Hindlimb muscle (tissue), 1 donor: Measurements from ENCODE around the gene UGT2A1. TPM values are rescaled to one million over a fixed set of nuclear protein-coding genes. Genes with fewer than 3 reads are reported as not detected.

Source experiments
- DNase-seq: peaks from one replicate; pipeline ENCODE4 v3.0.0-alpha.2; 2013
- polyA plus RNA-seq: library from polyadenylated mRNA; unstranded; fragments of 120-200 nt; gene quantifications from one replicate; pipeline ENCODE4 v1.2.1, GENCODE V29; 2013; ENCODE audit not compliant: insufficient read length

Gene UGT2A1
- polyA plus RNA-seq, 1 donor = not detected

DNA sequence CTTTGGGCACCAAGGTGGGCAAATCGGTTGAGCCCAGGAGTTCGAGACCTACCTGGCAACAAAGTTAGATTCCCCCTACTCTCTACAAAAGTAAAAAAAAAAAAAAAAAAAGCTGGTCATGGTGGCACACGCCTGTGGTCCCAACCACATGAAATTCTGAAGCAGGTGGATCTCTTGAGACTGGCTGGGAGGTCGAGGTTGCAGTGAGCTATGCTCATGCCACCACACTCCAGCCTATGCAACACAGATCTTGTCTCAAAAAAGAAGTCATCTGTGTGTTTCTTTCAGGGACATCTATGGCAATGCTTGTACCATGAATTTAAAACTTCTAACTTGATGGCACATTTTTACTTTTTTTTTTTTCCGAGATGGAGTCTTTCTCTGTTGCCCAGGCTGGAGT is 68.9 kb downstream of the UGT2A1 start:
- DNase-seq = no peak

DNA sequence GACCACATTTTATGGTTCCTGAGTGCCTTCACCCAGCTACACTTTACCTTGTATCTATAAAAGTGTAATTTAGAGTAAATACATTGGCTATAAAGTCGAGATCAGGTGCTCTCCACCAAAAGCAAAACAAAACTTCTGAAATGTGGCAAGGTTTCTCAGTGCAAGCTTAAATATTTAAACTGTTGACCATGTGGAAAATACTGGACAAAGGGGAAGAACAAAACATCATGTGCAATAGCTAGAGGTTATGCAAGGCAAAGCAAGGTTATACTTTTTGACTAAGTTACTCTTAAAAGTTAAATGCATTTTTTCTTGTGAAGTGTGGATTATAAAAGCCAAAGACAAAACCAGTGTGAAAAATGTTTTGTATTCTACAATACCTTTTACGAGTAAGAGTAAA is 69.5 kb downstream of the UGT2A1 start:
- no peak for DNase-seq

DNA sequence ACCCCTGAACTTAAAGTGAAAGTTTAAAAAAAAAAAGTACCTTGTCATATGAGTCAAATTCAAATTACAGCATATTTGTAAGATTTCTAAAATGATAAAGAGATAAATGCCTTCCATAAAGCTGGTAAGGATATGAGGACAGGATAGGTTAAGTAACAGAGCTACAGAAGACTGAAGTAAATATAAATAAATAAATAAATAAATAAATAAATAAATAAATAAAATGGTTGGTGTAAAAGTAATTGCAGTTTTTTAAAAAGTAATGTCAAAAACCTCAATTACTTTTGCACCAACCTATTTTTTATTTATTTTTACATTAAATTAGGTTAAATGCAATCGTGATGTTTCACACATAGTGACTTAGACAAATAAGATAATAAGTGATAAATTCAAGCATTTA is 75.8 kb downstream of the UGT2A1 start:
- DNase-seq = no peak

DNA sequence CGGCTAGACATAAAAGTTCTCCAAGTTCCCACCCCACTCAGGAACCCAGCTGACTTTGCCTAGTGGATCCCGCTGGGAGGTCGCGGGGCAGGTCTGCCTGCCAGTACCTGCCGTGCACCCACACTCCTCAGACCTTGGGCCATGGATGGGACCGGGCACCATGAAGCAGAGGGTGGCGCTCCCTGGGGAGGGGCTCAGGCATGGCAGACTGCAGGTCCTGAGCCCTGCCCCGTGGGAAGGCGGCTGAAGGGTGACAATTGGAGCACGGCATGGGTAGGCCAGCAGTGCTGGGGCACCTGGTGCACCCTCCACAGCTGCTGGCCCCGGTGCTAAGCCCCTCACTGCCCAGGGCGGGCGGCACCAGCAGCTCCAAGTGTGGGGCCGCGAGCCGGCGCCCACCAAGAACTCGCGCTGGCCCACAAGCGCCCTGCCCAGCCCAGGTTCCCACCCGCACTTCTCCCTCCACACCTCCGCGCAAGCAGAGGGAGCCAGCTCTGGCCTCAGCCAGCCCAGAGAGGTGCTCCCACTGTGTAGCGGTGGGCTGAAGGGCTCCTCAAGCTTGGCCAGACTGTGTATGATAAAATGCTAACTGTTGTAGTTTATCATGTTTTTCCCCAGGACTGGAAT is 76.7 kb downstream of the UGT2A1 start:
- no peak for DNase-seq

DNA sequence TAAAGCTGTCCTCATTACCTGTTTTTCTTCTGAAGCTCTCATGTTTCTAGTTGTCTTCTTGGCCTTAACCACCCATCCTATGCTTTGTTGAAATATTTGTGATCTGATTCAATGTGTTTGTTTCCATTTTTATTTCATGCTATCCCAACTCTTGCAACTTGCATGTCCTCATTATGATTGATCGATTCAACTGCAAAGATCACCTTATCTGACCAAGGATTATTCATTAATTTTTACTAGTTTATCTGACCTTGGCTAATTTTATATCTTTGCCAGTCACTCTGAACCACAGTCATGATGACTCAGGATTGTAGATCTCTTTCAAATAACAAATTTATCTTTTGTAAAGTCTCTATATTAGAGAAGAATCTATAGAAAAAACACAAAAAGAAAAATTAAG is 84.3 kb downstream of the UGT2A1 start:
- DNase-seq = no peak

DNA sequence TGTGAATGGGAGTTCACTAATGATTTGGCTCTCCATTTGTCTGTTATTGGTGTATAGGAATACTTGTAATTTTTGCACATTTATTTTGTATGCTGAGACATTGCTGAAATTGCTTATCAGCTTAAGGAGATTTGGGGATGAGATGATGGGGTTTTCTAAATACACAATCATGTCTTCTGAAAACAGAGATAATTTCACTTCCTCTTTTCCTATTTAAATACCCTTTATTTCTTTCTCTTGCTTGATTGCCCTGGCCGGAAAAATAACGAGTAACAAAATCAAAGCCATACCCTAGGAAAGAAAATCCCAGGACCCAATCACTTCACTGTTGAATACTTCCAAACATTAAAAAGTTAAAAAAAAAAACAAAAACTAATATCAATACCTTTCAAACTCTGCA is 89.6 kb downstream of the UGT2A1 start:
- DNase-seq = no peak

DNA sequence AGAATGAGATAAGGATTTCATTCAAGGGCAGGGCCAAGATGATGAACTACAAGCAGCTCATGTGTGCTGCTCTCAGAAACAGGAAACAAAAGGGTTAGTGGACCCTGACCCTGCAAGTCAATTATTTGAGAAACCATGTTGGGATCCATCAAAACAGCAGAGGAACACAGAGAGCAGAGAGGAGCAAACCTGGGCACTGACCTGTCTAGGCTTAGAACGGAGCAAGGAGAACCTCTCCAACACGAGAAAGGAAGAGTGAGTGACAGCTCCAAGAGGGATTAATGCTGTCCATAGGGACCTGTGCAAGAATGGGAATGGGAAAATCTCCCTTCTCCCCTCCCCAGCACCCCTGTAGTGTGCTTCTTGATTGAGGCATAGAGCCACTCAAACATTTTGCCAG is 103.4 kb downstream of the UGT2A1 start:
- DNase-seq = no peak

DNA sequence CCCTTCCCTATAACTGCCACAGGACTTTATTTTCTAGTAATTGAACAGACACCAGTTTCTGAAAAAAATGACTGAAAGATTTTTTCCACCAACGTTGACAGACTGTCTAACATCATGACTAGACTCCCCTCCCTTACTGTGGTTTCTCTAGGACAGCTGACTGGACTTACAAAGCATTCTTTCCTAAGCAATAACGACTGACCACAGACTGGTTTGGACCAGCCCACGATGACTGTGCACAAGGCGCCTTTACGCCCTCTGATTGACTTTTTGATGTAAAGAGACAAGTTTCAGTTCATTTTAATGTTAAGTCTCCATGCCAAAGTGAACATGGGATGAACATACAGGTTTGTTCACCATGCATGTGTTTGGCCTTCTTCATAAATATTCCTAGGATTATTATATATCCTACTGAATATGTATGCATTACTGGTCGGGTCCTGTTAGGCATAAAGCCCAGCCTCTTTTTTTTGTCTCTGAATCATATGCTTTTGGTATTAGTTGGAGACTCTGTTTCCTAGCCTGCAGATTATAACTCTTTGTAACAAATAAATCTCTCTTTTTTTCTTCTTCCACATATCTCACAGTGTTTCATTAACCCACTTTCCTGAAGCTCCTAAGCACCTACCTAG is 106.8 kb downstream of the UGT2A1 start:
- no peak for DNase-seq

Other genes starting within 250 kb of the UGT2A1 start
- gene UGT2B4, start 157.3 kb downstream of the UGT2A1 start, polyA plus RNA-seq = not detected
- gene UGT2A2, start 13.6 kb downstream of the UGT2A1 start, polyA plus RNA-seq = not detected
- gene SULT1B1, start 107.4 kb upstream of the UGT2A1 start, polyA plus RNA-seq = 0.46 TPM
- 20.9 TPM for gene SULT1E1, start 206.9 kb upstream of the UGT2A1 start, polyA plus RNA-seq